ENCODE results near the gene LRP5.
"Not testable (repeated sequence)": the region's sequence is repeated elsewhere in the genome, so short reads cannot be mapped to it uniquely, and the experiment has no call there.

GRCh38 chr11:68284588-68284987, 27.8 kb upstream of the LRP5 start:
- not testable (repeated sequence) for TF ChIP-seq CTCF (IDR thresholded peaks at IDR 0.05; ENCODE audit: poor library complexity); EZH2 (IDR thresholded peaks at IDR 0.05; ENCODE audit: borderline replicate concordance)
